ENCODE results near the gene IQSEC2.
A peak's percentile ranks its signal among the peaks of the same experiment; 100 is the strongest.

The IQSEC2 gene

GRCh38 chrX:53318766-53319353 is 37.5 kb upstream of the IQSEC2 start:
- H3K4me3 ChIP-seq (ENCODE audit: low read length) = peak overlapping the region; percentile 16; the same call in 1 of the 2 replicates
- peaks cover 7% of the 10 kb centered on the region for H3K4me1 ChIP-seq (ENCODE audit: control insufficient read depth, insufficient read depth, low read length)
- WGBS (ENCODE audit: insufficient coverage, insufficient read length) = no CpG with 5 or more reads among the region's 10 CpGs
- no peak for DNase-seq (ENCODE audit: low read depth, low spot score)
- no peaks in the 10 kb centered on the region for H3K36me3 ChIP-seq (ENCODE audit: control insufficient read depth, insufficient read depth, low read length)
- H3K27me3 ChIP-seq (ENCODE audit: control insufficient read depth, insufficient read depth, low read length) = peaks cover 2% of the 10 kb centered on the region; the same call in 1 of the 2 replicates
- H3K27ac ChIP-seq (ENCODE audit: low read length) = no peak overlapping the region
- no peaks in the 10 kb centered on the region for H3K9me3 ChIP-seq (ENCODE audit: control insufficient read depth, insufficient read depth, low read length)

GRCh38 chrX:53317365-53318069 is 36.1 kb upstream of the IQSEC2 start:
- H3K4me3 ChIP-seq (ENCODE audit: low read length) = no peak overlapping the region
- no peak for DNase-seq (ENCODE audit: low read depth, low spot score)
- H3K4me1 ChIP-seq (ENCODE audit: control insufficient read depth, insufficient read depth, low read length) = peaks cover 7% of the 10 kb centered on the region
- H3K27me3 ChIP-seq (ENCODE audit: control insufficient read depth, insufficient read depth, low read length) = peaks cover 2% of the 10 kb centered on the region; the same call in 1 of the 2 replicates
- no CpG with 5 or more reads among the region's 10 CpGs for WGBS (ENCODE audit: insufficient coverage, insufficient read length)
- H3K27ac ChIP-seq (ENCODE audit: low read length) = no peak overlapping the region
- H3K36me3 ChIP-seq (ENCODE audit: control insufficient read depth, insufficient read depth, low read length) = no peaks in the 10 kb centered on the region
- no peaks in the 10 kb centered on the region for H3K9me3 ChIP-seq (ENCODE audit: control insufficient read depth, insufficient read depth, low read length)

- Histone ChIP-seq H3K36me3 (ENCODE audit: control insufficient read depth, insufficient read depth, low read length) (no peaks in the 10 kb centered on the region), H3K27me3 (ENCODE audit: control insufficient read depth, insufficient read depth, low read length) (peaks cover 2% of the 10 kb centered on the region; the same call in 1 of the 2 replicates), H3K27ac (ENCODE audit: low read length) (no peak overlapping the region), H3K4me1 (ENCODE audit: control insufficient read depth, insufficient read depth, low read length) (peaks cover 7% of the 10 kb centered on the region), H3K9me3 (ENCODE audit: control insufficient read depth, insufficient read depth, low read length) (no peaks in the 10 kb centered on the region), H3K4me3 (ENCODE audit: low read length) (no peak overlapping the region)
- DNase-seq (ENCODE audit: low read depth, low spot score) = no peak
- WGBS (ENCODE audit: insufficient coverage, insufficient read length) = no CpG with 5 or more reads among the region's 6 CpGs
Measured at GRCh38 chrX:53316860-53317237, 35.5 kb upstream of the IQSEC2 start.

- Histone ChIP-seq H3K27me3 (ENCODE audit: control insufficient read depth, insufficient read depth, low read length) (no peaks in the 10 kb centered on the region), H3K4me1 (ENCODE audit: control insufficient read depth, insufficient read depth, low read length) (peaks cover 7% of the 10 kb centered on the region), H3K9me3 (ENCODE audit: control insufficient read depth, insufficient read depth, low read length) (no peaks in the 10 kb centered on the region), H3K27ac (ENCODE audit: low read length) (no peak overlapping the region), H3K4me3 (ENCODE audit: low read length) (no peak overlapping the region), H3K36me3 (ENCODE audit: control insufficient read depth, insufficient read depth, low read length) (no peaks in the 10 kb centered on the region)
- no peak for DNase-seq (ENCODE audit: low read depth, low spot score)
- WGBS (ENCODE audit: insufficient coverage, insufficient read length) = no CpG with 5 or more reads among the region's 15 CpGs
Measured at GRCh38 chrX:53316111-53316859, 34.9 kb upstream of the IQSEC2 start.

- no peak for DNase-seq (ENCODE audit: low read depth, low spot score)
- Histone ChIP-seq H3K4me3 (ENCODE audit: low read length) (no peak overlapping the region), H3K4me1 (ENCODE audit: control insufficient read depth, insufficient read depth, low read length) (peaks cover 6% of the 10 kb centered on the region), H3K27me3 (ENCODE audit: control insufficient read depth, insufficient read depth, low read length) (no peaks in the 10 kb centered on the region), H3K27ac (ENCODE audit: low read length) (no peak overlapping the region), H3K9me3 (ENCODE audit: control insufficient read depth, insufficient read depth, low read length) (no peaks in the 10 kb centered on the region), H3K36me3 (ENCODE audit: control insufficient read depth, insufficient read depth, low read length) (no peaks in the 10 kb centered on the region)
- no CpG with 5 or more reads among the region's 5 CpGs for WGBS (ENCODE audit: insufficient coverage, insufficient read length)
Measured at GRCh38 chrX:53313728-53314105, 32.3 kb upstream of the IQSEC2 start.

GRCh38 chrX:53312946-53313727 is 31.8 kb upstream of the IQSEC2 start:
- H3K4me1 ChIP-seq (ENCODE audit: control insufficient read depth, insufficient read depth, low read length) = peaks cover 2% of the 10 kb centered on the region; the same call in 1 of the 2 replicates
- DNase-seq (ENCODE audit: low read depth, low spot score) = no peak
- no CpG with 5 or more reads among the region's 8 CpGs for WGBS (ENCODE audit: insufficient coverage, insufficient read length)
- H3K4me3 ChIP-seq (ENCODE audit: low read length) = no peak overlapping the region
- H3K27me3 ChIP-seq (ENCODE audit: control insufficient read depth, insufficient read depth, low read length) = no peaks in the 10 kb centered on the region
- no peaks in the 10 kb centered on the region for H3K9me3 ChIP-seq (ENCODE audit: control insufficient read depth, insufficient read depth, low read length)
- H3K27ac ChIP-seq (ENCODE audit: low read length) = no peak overlapping the region
- H3K36me3 ChIP-seq (ENCODE audit: control insufficient read depth, insufficient read depth, low read length) = no peaks in the 10 kb centered on the region

- Histone ChIP-seq H3K4me1 (ENCODE audit: control insufficient read depth, insufficient read depth, low read length) (no peaks in the 10 kb centered on the region), H3K27me3 (ENCODE audit: control insufficient read depth, insufficient read depth, low read length) (no peaks in the 10 kb centered on the region), H3K27ac (ENCODE audit: low read length) (no peak overlapping the region), H3K9me3 (ENCODE audit: control insufficient read depth, insufficient read depth, low read length) (no peaks in the 10 kb centered on the region), H3K36me3 (ENCODE audit: control insufficient read depth, insufficient read depth, low read length) (no peaks in the 10 kb centered on the region), H3K4me3 (ENCODE audit: low read length) (no peak overlapping the region)
- WGBS (ENCODE audit: insufficient coverage, insufficient read length) = no CpG with 5 or more reads among the region's 7 CpGs
- DNase-seq (ENCODE audit: low read depth, low spot score) = no peak
Measured at GRCh38 chrX:53309837-53310236, 28.5 kb upstream of the IQSEC2 start.

- H3K9me3 ChIP-seq (ENCODE audit: control insufficient read depth, insufficient read depth, low read length) = no peaks in the 10 kb centered on the region
Measured at GRCh38 chrX:53308836-53309235, 27.5 kb upstream of the IQSEC2 start.

GRCh38 chrX:53305996-53306937 is 24.9 kb upstream of the IQSEC2 start:
- Histone ChIP-seq H3K9me3 (ENCODE audit: control insufficient read depth, insufficient read depth, low read length) (no peaks in the 10 kb centered on the region), H3K36me3 (ENCODE audit: control insufficient read depth, insufficient read depth, low read length) (no peaks in the 10 kb centered on the region), H3K4me1 (ENCODE audit: control insufficient read depth, insufficient read depth, low read length) (0 out of 2 replicates have a peak, but pooled peaks cover under 1% of the 10 kb centered on the region), H3K27ac (ENCODE audit: low read length) (no peak overlapping the region), H3K4me3 (ENCODE audit: low read length) (no peak overlapping the region), H3K27me3 (ENCODE audit: control insufficient read depth, insufficient read depth, low read length) (no peaks in the 10 kb centered on the region)
- no peak for DNase-seq (ENCODE audit: low read depth, low spot score)
- no CpG with 5 or more reads among the region's 9 CpGs for WGBS (ENCODE audit: insufficient coverage, insufficient read length)

More at GRCh38 chrX:53308836-53309235, 27.5 kb upstream of the IQSEC2 start:
- Histone ChIP-seq H3K36me3 (ENCODE audit: control insufficient read depth, insufficient read depth, low read length) (no peaks in the 10 kb centered on the region), H3K27ac (ENCODE audit: low read length) (no peak overlapping the region), H3K4me1 (ENCODE audit: control insufficient read depth, insufficient read depth, low read length) (no peaks in the 10 kb centered on the region), H3K4me3 (ENCODE audit: low read length) (no peak overlapping the region), H3K27me3 (ENCODE audit: control insufficient read depth, insufficient read depth, low read length) (no peaks in the 10 kb centered on the region)
- DNase-seq (ENCODE audit: low read depth, low spot score) = no peak
- WGBS (ENCODE audit: insufficient coverage, insufficient read length) = no CpG with 5 or more reads among the region's 4 CpGs
